NCI-H2196 (cell line): ENCODE measurements around the gene VAMP1.
"Not testable (repeated sequence)": the region's sequence is repeated elsewhere in the genome, so short reads cannot be mapped to it uniquely, and the experiment has no call there.

Source experiments
- DNase-seq: peaks from one replicate; lab custom pipeline; 2025; ENCODE audit not compliant: unreplicated experiment; lab: John Stamatoyannopoulos, UW

Gene VAMP1

GRCh38 chr12:6451348-6452244, 18.9 kb downstream of the VAMP1 start, which contains the start of gene TAPBPL:
Gene TAPBPL (plus strand): TSS chr12:6452042. CDS start chr12:6452249, 207 bp downstream.
- DNase-seq, result peak; percentile 70

- DNase-seq, result no peak
Measured at GRCh38 chr12:6450869-6451347, 19.6 kb downstream of the VAMP1 start.

GRCh38 chr12:6450091-6450868, 20.2 kb downstream of the VAMP1 start:
- no peak for DNase-seq

GRCh38 chr12:6444704-6445688, 25.5 kb downstream of the VAMP1 start, which contains the start of gene CD27:
Gene CD27 (plus strand): TSS chr12:6444955. CDS start chr12:6445096, 141 bp downstream.
- DNase-seq, result no peak

- DNase-seq, result no peak
Measured at GRCh38 chr12:6444031-6444430, 26.4 kb downstream of the VAMP1 start.

- DNase-seq, result no peak
Measured at GRCh38 chr12:6443361-6443983, 27.0 kb downstream of the VAMP1 start.

GRCh38 chr12:6442836-6443235, 27.6 kb downstream of the VAMP1 start:
- no peak for DNase-seq

GRCh38 chr12:6440391-6440790, 30.1 kb downstream of the VAMP1 start:
- DNase-seq, result no peak

- no peak for DNase-seq
Measured at GRCh38 chr12:6438345-6438744, 32.1 kb downstream of the VAMP1 start.

- no peak for DNase-seq
Measured at GRCh38 chr12:6437586-6437985, 32.9 kb downstream of the VAMP1 start.

GRCh38 chr12:6435961-6436715, 34.3 kb downstream of the VAMP1 start:
- no peak for DNase-seq

GRCh38 chr12:6434205-6435140, 36.0 kb downstream of the VAMP1 start:
- no peak for DNase-seq

GRCh38 chr12:6432991-6433390, 37.5 kb downstream of the VAMP1 start:
- DNase-seq, result no peak

GRCh38 chr12:6430124-6430989, 40.1 kb downstream of the VAMP1 start:
- no peak for DNase-seq

- DNase-seq, result no peak
Measured at GRCh38 chr12:6428326-6428725, 42.2 kb downstream of the VAMP1 start.

GRCh38 chr12:6427796-6428195, 42.7 kb downstream of the VAMP1 start:
- DNase-seq, result not testable (repeated sequence)
